ENCODE measurements around the gene TMCO5A.
"Not testable (repeated sequence)": the region's sequence is repeated elsewhere in the genome, so short reads cannot be mapped to it uniquely, and the experiment has no call there.

Gene TMCO5A

DNA sequence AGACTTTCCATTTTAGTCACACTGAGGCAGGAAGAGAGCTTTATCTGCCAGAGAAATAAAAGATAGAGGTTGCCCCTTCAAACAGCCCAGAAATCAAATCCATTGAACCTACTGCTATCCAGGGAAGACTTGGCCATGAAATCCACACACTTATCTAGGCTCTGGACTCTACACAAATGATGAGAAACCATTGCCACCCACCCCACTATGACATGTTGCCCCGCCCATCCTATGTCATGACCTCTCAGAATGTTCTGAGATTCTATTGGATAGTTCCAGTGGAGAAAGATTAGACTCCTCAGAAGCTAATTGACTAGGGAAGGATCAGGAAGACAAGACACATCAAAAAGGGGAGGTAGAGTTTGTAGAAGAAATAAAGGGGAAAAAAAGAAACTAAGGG is at the start of gene TMCO5A:
TSS of gene TMCO5A (plus strand) at position 301 of the 400 bp plus-strand sequence. CDS start 1,684 bp downstream, outside the sequence.
- no peak for DNase-seq

DNA sequence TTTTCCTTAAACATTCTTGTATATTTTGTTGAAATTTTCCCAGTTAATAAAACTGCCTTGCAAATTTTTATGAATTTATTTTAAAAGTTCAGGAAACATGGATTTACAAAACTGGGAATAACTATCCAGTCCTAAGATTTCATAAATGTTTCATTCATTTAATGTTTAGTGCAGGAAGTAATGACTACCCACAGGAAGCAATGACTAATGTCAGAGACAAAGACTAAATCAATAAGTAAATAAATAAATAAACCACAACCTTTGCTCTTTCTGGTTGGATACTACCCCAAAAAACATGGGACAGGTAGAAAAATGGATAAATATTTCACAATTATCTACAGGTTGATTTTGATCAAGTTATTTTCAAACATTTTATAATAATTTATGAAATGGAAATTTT is 48.8 kb upstream of the TMCO5A start:
- DNase-seq = no peak

DNA sequence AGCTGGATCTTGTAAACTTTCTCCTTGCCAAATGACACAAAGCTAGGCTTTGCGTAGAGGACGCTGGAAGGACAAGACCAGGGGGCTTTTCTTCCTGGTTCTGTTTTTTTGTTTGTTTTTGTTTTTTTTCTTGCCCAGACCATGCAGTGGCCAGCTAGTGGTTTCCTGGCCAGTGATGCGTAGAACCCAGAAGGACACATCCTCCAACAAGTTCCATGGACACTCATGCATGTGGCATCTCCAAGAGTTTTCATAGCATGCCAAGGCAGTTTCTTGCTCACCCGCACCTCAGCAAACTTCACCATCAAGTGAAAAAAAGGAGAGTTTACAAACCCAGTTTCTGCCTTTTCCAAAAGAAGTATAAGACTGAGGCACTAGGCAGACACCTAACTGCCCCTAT is 46.1 kb upstream of the TMCO5A start:
- DNase-seq = no peak

DNA sequence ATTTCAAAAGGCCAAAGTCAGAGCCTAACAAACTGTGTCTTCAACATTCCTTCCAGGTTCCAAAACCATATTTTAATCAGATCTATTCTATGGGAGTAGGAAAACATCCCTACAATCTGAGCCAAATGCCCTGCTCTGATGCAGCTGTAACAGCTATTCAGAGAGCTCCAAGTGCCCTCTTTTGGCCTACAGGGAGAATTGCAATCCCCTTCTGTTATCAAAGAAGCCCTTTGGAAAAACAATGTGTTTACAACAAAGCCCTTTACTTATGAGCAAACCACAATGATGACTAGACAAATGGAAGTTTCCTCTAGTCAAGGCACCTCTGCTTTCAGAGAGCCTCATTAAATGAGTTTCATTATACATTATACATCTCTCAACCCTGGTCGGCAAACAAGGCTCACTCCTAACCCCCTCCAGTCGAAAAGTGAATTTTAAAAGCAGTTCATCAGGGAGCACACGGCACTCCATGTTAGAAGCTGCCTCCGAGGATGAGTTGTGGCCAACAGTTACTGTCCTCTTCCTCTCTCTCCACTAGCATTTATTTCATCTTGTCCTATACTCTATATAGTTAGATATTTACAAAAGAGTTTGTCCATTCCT is 42.6 kb upstream of the TMCO5A start:
- no peak for DNase-seq

DNA sequence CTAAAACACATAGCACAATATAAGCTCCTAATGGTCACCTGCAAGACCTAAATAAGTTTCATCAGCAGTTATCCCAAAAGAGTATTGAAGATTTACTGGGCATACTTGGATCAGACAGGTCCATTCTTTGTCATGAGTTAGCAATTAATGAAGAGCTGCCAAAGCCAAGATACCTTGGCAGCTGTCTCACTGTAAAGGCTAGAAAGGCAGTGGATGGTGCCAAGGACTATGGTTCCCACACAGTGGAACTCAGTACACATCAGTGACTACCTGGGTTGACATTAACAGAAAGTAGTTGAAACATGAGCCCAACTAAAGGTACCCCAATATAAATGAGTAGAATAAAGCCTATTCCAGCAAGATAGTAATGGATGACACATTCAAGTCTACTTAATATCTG is 41.1 kb upstream of the TMCO5A start:
- DNase-seq = no peak

DNA sequence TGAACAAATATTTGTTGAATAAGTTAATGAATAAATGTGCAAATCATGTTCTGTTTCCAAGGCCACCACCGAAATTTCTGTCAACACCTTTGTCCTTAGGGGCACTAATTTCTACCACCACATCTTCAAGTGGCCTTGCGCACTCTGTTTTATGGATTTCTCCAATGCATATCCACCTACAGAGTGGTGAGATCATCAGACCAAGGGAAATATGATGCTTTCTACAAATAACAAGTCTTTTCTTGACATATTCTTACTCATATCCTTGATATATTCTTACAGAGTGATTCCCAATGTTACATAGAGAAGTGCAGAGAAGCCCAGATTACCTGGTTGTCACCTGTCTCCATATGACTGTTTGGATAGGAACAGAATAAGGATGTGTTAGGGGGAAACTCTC is 36.1 kb upstream of the TMCO5A start:
- DNase-seq = no peak

DNA sequence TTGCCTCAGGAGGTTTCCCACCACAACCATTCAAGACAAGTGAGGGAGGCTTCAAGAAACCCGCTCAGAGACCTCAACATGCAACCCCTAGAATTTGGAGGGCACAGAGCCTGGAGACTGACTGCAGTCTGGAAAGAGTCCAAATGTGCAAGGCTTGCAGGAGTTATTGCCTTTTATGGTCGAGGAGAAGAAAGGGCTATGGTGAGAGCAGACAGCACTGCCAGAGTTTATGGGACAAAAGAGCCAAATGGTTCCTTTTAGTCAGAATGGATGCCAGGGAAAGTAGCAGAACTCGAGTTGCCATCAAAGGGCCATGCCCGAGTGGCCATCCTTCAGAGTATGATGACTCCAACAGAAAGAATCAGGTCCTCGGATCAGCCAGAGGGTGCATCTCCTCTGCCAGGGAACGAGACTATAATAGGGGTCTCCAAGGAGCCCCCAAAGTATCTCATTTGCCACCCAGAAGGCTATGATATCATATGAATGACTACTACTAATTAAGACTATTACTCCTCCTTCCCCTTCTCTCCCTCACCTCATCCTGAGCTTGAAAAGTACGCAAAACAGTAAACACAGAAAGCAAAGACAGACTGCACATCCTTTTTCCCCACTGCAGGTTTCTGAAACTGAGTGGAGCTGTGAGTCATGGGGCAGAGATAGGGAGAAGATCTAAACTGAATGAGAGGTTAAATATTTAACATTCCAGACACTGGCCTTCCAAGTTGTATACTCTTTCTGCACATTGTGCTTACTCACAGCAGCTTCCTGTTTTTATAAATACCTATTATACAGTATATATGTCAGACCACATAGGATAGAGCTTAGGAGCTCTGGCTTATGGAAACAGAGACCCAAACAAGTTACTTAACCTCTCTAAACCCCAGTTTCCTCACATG is 33.9 kb upstream of the TMCO5A start:
- no peak for DNase-seq

DNA sequence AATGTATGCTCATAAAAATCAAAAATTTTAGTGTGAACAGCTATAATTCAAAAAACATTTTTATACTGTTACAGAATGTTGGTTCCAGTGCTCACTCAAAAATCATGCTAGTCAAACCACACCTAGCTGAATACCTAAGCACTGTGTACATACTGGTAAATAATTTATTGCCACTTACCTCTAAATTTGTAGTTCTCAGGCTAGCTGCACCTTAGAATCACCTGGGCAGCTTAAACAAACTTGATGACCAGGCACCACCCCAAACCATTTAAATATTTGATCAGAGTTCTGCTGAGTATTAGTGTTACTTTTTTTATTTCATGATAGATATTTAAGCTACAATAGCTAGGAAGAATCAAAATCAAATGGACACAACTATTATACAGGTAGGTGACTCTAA is 32.3 kb upstream of the TMCO5A start:
- no peak for DNase-seq

DNA sequence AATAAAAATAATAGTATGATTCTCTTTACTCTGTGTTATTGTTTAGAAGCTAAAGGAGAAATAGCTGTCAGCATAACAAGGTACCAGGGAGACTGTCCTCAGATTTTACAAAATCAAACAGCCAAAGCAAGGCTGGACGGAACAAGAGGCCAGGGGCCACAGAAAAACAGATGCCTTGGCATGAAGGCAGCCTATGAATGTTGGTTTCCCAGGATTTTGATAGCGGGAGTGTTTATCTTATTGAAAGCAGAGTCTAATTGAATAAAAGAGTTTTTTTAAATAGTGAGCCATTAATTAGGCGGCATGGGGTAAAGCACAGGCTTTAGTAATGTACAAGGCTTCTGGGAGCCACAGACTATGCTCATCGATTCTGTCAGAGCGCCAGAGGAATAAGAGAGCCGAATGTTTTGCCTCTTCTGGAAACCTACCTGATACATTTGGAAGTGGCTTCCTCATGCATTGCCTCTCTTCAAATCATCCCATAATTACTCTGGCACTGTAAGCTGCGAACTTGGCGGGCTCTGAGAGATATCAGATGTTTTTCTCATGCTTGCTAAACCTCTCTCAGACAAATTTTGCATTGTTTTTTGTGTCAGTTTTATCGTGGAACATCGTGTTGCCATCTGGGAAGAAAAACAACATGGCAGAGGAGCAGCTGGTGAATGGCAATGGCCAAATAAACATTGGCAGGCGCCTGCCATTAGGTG is 30.4 kb upstream of the TMCO5A start:
- DNase-seq = no peak

DNA sequence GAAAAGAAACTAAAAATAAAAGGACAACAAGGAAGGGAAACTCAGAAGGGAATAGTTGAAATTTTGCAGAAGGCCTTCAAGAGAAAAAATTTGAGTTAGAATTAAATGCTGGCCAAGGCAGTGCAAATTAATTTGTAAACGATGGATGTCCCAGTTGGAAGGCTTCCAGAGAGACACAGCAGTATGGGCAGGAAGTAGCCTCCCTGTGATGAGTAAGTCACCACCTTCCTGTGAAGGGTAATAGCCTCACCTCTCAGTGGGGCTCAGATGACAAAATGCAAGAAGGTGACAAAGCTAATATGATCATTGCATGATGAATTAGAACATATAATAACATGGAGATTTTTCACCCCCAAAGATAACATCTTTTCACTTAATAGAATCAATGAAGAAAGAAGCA is 27.3 kb upstream of the TMCO5A start:
- no peak for DNase-seq

DNA sequence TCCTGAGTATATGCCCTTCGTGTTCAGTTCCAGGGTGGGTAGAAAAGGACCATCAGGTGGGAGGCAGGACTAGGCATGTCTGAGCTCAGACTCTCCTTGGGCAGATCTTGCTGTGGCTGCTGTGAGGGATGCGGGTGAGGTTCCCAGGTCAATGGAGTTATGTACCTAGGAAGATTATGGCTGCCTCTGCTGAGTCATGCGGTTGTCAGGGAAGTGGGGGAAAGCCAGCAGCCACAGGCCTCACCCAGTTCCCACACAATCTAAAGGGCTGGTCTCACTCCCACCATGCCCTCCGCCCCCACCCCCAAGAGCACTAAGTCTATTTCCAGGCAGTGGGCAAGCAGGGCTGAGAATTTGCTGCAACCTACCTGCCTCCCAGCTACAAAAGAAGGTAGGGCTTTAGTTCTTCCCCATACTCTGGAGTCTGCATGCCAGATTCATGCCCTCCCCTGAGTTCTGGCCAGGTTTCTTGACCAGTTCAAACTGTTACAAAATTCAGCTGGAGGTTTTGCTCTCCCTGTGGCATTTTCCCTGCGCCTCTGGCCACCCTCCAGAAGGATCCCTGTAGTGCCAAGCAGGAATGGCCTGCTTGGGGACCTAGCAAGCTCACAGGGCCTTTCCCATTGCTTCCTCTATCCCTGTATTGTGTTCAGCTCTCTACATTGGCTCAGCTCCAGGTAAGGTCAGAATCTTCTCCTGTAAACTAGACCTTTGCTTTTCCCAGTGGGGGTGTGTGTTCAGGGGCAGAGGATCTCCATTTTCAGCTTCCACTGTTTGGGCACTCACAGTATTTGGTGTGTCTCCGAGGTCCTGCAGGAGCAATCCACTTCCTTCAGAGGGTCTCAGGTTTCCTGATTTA is 12.7 kb upstream of the TMCO5A start:
- DNase-seq = no peak

DNA sequence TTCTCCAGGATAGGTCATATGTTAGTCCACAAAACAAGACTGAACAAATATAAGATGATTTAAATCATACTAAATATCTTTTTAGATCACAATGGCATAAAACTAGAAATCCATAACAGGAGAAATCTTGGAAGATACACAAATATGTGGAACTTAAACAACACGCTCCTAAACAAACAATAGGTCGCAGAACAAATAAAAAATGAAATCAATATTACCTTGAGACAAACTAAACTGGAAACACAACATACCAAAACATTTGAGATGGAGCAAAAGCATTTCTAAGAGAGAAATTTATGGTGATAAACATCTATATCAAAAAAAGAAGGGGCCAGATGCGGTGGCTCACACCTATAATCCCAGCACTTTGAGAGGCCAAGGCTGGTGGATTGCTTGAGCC is 8.3 kb upstream of the TMCO5A start:
- DNase-seq = no peak

DNA sequence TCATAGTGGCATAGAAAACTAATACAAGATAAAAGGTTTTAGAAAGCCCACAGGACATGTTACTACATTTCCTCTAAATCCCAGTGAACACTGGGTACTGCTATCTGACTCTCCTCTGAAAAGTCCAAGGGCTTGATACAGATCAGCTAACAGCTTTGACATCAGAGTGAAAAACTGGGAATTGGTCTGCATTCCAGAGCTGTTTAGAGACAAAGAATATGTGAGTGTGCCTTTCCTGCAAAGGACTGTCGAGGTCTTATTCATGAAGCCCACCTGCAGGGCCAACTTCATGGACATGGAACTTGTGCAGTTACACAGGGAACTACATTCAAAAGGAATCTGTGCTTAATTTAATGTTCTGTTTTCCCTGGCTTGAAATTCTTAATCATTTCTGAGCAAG is 5.2 kb upstream of the TMCO5A start:
- DNase-seq = no peak

DNA sequence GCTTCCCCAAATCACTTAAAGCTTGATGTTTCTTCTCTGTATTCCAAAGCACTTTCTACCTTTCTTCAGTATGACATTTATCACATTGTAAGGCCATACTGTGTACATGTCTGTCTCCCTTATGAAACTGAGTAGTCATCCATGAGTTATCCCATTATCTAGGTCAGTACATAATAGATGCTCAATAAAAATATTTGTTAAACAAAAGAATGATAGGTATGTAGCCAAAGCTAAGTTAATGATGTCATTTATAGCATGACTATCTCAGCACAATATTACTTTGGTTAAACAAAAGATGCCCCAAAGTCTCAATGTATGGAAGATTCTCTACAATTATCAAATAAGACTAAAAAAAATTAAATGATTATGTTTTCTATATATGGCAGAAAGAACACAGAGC is 3.1 kb upstream of the TMCO5A start:
- DNase-seq = no peak

DNA sequence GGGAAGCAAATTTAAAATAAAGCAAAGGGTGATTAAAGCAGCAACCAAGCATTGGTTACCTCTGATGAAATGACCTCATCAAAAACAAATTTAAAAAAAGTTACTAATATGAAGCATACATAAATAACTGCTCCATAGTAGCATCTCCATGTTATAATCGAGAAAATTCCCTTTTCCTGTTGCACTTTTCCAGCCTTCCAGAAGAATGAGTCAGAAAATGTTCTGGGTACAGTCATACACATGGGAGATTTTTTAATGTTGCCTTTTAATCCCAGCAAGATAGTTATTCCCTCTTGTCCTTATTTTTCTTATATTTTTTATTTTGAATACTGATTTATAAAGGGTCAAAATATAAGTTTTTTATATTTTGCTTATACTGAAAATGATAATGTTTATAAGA is 2.6 kb upstream of the TMCO5A start:
- DNase-seq = no peak

DNA sequence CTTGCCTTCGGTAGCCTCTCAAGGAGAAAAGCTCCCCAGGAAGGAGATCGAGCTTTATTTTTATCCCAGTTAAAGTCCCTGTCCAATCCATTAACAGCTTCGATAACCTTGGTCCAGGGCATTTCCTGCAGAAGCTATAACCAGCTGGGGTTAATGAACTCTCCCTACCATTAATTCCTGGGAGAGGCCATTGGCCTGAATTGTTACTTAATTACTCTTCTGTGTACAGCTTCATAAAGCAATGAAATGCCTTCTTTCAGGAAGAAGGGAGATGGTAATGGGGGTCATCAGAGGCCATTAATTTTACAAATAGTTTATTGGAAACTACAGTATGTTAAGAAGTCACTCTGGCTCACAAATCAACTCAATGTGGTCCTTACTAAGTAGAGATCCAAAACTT is 1.9 kb upstream of the TMCO5A start:
- no peak for DNase-seq

DNA sequence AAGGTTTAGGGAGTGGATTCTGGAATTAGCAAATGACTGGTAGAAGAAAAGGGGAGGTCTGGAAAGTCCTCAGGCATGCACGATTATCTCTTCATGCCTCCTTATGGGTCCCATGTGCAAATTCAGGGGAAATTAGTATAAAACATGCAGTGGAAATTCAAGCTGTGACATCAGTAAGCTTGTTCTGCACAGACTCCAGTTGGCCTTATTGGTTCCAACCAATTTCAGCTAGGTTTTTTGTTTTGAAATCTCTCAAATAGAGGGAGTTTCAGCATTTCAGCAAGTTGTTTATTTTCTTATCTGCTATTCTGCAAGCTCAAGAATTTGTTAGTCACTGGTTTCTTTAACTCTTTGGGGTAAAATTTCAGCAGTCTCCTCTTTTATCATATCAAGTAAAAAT is 774 bp upstream of the TMCO5A start:
- no peak for DNase-seq

DNA sequence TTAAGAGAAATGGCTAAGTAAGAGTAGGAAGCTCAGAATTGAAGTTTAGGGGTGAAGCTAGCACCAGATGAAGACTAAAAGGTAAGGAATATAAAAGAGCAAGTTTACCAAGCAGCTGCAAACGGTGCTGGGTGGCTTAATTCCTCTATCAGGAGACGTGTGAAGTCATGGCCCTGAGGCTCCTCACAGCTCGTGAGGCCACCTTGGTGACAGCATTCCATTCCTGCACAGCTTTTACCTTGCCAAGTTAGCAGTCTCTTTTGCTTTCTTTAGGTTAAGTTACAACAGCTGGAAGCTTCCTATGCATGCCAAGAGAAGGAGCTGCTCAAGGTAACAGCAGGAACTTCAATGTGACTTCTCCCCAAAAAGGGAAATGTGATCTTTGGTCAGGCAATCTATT is 6.4 kb downstream of the TMCO5A start:
- no peak for DNase-seq

DNA sequence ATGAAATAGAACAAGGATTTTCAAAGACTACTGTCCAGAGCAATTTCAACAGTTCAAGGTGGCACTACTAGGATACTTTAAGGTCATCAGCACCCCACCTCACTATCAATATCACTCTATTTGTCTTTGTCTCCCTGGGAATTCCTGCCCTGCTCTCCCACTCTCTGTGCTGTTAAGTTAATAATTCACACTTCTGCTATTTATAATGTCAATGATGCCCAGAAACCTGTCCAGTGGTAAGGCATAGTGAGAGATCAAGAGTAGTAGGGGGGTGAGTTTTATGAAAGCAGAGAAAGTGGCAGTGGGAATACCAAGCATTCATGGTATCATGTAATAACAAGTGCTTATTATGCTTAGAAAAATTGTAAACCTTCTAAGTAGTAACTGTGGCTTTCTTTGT is 7.3 kb downstream of the TMCO5A start:
- DNase-seq = no peak

DNA sequence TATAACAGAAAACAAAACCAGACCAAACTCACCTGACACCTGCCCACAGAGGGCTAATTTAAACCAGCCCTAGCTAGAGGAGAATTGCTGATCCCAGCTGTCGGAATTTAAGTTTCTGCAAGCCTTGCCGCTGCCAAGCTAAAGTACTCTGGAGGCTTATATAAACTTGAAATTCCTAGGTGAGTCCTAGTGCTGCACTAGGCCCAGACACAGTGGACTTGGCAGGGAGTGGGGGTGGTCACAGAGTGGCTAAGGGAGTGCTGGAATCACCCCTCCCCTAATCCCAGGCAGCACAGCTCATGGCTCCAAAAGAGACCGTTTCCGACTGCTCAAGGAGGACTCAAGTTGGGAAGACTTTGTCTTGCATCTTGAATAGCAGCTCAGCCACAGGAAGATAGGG is 17.6 kb downstream of the TMCO5A start:
- no peak for DNase-seq

DNA sequence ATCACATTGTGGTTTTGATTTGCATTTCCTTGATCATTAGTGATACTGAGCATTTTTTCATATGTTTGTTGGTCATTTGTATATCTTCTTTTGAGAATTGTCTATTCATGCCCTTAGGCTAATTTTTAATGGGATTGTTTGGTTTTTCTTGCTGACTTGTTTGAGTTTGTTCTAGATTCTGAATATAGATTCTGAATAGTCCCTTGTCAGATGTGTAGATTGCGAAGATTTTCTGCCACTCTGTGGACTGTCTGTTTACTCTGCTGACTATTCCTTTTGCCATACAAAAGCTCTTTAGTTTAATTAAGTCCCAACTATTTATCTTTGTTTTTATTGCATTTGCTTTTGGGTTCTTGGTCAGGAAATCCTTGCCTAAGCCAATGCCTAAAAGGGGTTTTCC is 26.3 kb downstream of the TMCO5A start:
- DNase-seq = not testable (repeated sequence)

DNA sequence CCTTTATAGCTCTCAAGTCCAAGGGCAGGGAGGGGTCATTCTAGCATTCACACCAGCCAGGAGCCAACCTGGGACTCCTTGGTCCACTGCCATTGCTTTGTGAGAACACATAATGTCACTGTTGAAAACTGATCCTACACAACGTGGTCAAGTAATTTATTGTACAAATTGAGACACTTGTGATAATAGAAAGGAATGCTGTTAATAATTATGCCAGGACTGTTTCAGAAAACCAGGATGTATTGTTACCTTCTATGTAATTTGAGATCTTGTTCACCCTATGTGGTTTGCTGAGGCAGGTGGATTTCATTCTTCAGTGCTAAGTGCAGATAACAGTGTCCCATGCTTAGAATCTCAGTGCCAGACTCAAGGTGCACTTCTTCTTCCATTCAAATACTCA is 33.3 kb downstream of the TMCO5A start:
- DNase-seq = no peak

DNA sequence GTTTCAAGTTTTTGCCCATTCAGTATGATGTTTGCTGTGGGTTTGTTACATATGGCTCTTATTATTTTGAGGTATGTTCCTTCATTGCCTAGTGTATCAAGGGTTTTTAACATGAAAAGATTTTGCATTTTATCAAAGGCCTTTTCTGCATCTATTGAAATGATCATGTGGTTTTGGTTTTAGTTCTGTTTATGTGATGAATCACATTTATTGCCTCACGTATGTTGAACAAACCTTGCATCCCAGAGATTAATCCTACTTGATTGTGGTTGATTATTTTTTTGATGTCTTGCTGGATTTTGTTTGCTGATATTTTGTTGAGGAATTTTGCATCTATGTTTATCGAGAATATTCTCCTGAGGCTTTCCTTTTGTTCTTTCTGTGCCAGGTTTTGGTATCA is 39.4 kb downstream of the TMCO5A start:
- no peak for DNase-seq
